NT2/D1 (cell line): ENCODE measurements around the gene FETUB.

Experiments
- DNase-seq: peaks from one replicate; pipeline ENCODE4 v3.0.0-alpha.2; 2011; ENCODE audit warnings: low read depth, low spot score
- H3K27me3 ChIP-seq: 2 replicates; pipeline ENCODE4 v1.6.0; 2011; ENCODE audit warnings: mild to moderate bottlenecking; ENCODE audit not compliant: insufficient read length, insufficient read depth
- H3K36me3 ChIP-seq: 2 replicates; pipeline ENCODE4 v1.6.1; 2011; ENCODE audit warnings: mild to moderate bottlenecking, low read length, mixed read lengths; ENCODE audit not compliant: insufficient read depth, insufficient read length
- H3K4me1 ChIP-seq: 2 replicates; pipeline ENCODE4 v1.5.1; 2011; ENCODE audit not compliant: insufficient read depth, insufficient read length
- H3K4me3 ChIP-seq: 2 replicates; pipeline ENCODE4 v1.5.1; 2011; ENCODE audit warnings: low read depth; ENCODE audit not compliant: insufficient read length
- H3K9ac ChIP-seq: 2 replicates; pipeline ENCODE4 v1.6.0; 2011; ENCODE audit warnings: low read depth; ENCODE audit not compliant: insufficient read length
- H3K9me3 ChIP-seq: 2 replicates; pipeline ENCODE4 v1.5.1; 2011; ENCODE audit warnings: mild to moderate bottlenecking, low read length; ENCODE audit not compliant: insufficient read depth
- SUZ12 ChIP-seq: IDR thresholded peaks from 2 replicates; pipeline ENCODE4 v1.6.1; 2011; ENCODE audit not compliant: insufficient read length, insufficient read depth; ENCODE audit errors: extremely low read depth
- YY1 ChIP-seq: IDR thresholded peaks from 2 replicates; pipeline ENCODE4 v1.6.1; 2011; ENCODE audit not compliant: insufficient read length, insufficient read depth
- ZNF274 ChIP-seq: IDR thresholded peaks from 2 replicates; pipeline ENCODE4 v1.6.1; 2011; ENCODE audit warnings: mild to moderate bottlenecking, low read depth, low read length

The FETUB gene

GRCh38 chr3:186639778-186640472, at the start of gene FETUB:
Gene FETUB, plus strand, starts transcription at chr3:186640399. Its CDS starts 62 bp downstream, at chr3:186640461.
- H3K9ac ChIP-seq, result no peak within 1 kb of the TSS
- DNase-seq, result no peak
- peaks cover 10% of the 10 kb centered on the region; the same call in 1 of the 2 replicates for H3K9me3 ChIP-seq
- TF ChIP-seq ZNF274 (no peak), SUZ12 (no peak), YY1 (no peak)
- H3K4me1 ChIP-seq, result no peaks in the 10 kb centered on the region
- H3K27me3 ChIP-seq, result no peaks in the 10 kb centered on the region
- no peak within 1 kb of the TSS for H3K4me3 ChIP-seq
- no peaks in the 10 kb centered on the region for H3K36me3 ChIP-seq

- TF ChIP-seq ZNF274 (no peak), SUZ12 (no peak), YY1 (no peak)
- Histone ChIP-seq H3K9me3 (no peaks in the 10 kb centered on the region), H3K36me3 (peaks cover 9% of the 10 kb centered on the region), H3K9ac (no peak overlapping the region), H3K4me3 (no peak overlapping the region), H3K4me1 (no peaks in the 10 kb centered on the region), H3K27me3 (no peaks in the 10 kb centered on the region)
- no peak for DNase-seq
These were observed 49.5 kb upstream of the FETUB start for GRCh38 chr3:186590580-186591295.

DNA sequence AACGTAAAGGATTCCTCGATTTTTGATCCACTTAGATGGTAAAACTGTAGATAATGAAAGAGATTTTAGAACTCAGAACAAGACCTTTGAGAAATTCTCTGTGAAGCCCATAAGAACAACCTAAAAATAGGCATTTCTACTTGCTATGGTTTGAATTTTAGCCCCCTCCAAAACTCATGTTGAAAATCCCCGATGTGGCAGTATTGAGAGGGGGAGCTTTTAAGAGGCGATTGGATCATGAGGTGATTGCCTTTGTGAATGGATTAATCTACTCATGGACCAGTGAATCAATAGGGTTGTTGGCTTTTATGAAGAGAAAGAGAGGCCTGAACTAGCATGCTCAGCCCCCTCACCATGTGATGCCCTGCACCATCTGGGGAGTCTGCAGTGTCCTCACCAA, 47.5 kb upstream of the FETUB start:
- Histone ChIP-seq H3K27me3 (no peaks in the 10 kb centered on the region), H3K9me3 (no peaks in the 10 kb centered on the region), H3K4me1 (no peaks in the 10 kb centered on the region), H3K36me3 (peaks cover 3% of the 10 kb centered on the region), H3K4me3 (no peak overlapping the region), H3K9ac (no peak overlapping the region)
- DNase-seq, result no peak
- TF ChIP-seq ZNF274, result no peak
- no peak for TF ChIP-seq SUZ12
- no peak for TF ChIP-seq YY1

DNA sequence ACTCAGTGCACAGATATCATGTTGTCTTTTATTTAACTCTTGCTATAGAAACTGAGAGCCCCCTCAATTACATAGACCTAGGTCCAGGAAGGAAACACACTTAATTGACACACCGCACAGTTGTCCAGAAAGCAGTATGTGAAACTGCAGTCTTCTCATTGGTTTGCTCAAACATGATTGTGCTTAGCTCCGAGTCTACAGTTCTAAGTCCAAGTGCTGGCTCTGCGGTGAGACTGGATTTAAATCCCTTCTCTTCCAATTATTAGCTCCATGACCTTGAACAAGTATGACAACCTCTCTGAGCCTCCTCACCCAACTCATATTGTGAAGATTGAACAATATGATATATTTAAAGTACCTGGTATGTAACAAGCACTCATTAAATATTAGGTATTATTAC, 46.3 kb upstream of the FETUB start:
- H3K27me3 ChIP-seq, result no peaks in the 10 kb centered on the region
- H3K36me3 ChIP-seq, result no peaks in the 10 kb centered on the region
- H3K9ac ChIP-seq, result no peak overlapping the region
- no peak overlapping the region for H3K4me3 ChIP-seq
- no peak for TF ChIP-seq YY1
- TF ChIP-seq SUZ12, result no peak
- TF ChIP-seq ZNF274, result no peak
- H3K4me1 ChIP-seq, result no peaks in the 10 kb centered on the region
- H3K9me3 ChIP-seq, result no peaks in the 10 kb centered on the region
- no peak for DNase-seq

- Histone ChIP-seq H3K36me3 (no peaks in the 10 kb centered on the region), H3K27me3 (no peaks in the 10 kb centered on the region), H3K4me1 (no peaks in the 10 kb centered on the region), H3K4me3 (no peak overlapping the region), H3K9ac (no peak overlapping the region), H3K9me3 (no peaks in the 10 kb centered on the region)
- no peak for DNase-seq
- TF ChIP-seq SUZ12 (no peak), ZNF274 (no peak), YY1 (no peak)
These were observed 45.5 kb upstream of the FETUB start for GRCh38 chr3:186594591-186595113.

DNA sequence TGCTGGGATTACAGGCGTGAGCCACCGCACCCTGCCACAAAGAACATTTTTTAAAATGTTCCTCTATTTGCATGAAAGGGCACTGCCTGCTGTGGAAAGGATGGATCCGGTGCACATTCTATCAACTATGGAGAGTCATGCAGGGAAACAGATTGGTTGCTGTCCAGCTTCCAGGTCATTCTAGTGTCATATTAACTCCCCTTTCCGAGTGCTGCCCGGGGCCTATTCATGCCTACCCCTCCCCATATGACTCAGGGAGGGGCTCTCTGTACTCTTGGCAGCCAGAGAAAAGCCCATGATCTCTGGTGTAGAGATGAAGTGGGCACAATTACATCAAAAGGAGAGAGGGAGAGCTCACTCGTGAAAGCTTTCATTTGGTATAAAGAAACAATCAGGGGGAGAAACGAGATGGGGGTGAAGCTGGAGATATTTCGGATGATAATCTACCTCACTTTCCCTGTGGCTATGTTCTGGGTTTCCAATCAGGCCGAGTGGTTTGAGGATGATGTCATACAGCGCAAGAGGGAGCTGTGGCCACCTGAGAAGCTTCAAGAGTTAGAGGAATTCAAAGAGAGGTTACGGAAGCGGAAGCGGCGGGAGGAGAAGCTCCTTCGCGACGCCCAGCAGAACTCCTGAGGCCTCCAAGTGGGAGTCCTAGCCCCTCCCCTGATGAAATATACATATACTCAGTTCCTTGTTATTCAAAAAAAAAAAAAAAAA, 43.5 kb upstream of the FETUB start:
- DNase-seq, result no peak
- no peaks in the 10 kb centered on the region for H3K27me3 ChIP-seq
- no peak for TF ChIP-seq SUZ12
- TF ChIP-seq YY1, result no peak
- no peak for TF ChIP-seq ZNF274
- no peak overlapping the region for H3K4me3 ChIP-seq
- no peaks in the 10 kb centered on the region for H3K36me3 ChIP-seq
- H3K9ac ChIP-seq, result no peak overlapping the region
- no peaks in the 10 kb centered on the region for H3K4me1 ChIP-seq
- H3K9me3 ChIP-seq, result no peaks in the 10 kb centered on the region

DNA sequence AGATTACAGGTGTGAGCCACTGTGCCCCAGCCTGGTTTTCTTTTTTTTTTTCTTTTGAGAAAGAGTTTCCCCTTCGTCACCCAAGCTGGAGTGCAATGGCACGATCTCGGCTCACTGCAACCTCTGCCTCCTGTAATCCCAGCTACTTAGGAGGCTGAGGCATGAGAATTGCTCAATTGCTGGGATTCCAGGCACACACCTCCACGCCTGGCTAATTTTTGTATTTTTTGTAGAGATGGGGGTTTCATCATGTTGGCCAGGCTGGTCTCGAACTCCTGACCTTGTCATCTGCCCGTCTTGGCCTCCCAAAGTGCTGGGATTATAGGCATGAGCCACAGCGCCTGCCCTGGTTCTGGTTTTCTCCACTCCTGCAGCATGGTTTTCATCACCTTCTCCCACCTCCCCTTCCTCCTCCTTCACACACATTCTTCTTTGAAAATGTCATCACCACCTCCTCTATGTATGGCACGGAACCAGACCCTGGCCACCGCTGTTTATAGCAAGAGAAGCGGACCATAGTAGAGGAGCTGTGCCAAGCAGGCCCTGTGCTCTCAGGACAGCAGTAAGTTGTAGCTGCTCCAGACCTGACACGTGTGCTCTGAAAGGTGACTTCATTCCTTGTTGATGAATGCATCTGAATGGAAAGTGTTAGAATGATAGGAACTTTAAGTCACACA, 42.0 kb upstream of the FETUB start:
- DNase-seq, result no peak
- Histone ChIP-seq H3K27me3 (no peaks in the 10 kb centered on the region), H3K9me3 (no peaks in the 10 kb centered on the region), H3K4me1 (peaks cover 3% of the 10 kb centered on the region), H3K4me3 (no peak overlapping the region), H3K36me3 (no peaks in the 10 kb centered on the region), H3K9ac (no peak overlapping the region)
- TF ChIP-seq ZNF274 (no peak), YY1 (no peak)
